NCI-H69 (cell line): ENCODE data around the gene HIVEP1.

Source experiments
- DNase-seq: peaks from one replicate; lab custom pipeline; 2025; lab: John Stamatoyannopoulos, UW

Gene HIVEP1

DNA sequence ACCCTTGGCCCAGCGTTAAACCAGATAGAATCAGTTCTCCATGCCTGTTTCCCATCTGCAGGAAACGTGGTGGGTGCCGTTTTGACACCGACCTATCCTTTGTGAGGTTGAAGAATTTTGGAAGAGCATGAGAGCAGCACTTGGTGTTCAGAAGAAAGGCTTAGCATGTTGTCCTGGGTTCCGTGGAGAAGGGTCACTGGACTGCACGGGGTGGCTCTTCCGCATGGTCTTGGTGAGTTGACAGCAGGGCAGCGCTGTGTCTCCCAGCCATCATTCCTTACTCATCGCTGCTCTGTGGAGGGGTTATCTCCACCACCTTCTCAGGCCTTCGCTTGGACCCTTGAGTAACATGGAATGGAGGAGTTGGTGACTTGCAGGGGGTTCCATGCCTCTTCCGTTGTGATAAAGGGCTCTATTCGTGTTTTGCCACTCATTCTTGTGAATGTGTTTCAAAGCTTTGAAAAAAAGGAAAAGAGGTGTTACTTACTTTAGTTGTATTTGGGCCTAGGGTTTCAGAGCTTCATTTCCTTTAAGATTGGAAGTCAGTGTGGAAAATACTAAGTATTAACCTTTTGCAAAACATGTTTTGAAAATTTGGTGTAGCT lies 8.2 kb downstream of the HIVEP1 start:
- DNase-seq: no peak

DNA sequence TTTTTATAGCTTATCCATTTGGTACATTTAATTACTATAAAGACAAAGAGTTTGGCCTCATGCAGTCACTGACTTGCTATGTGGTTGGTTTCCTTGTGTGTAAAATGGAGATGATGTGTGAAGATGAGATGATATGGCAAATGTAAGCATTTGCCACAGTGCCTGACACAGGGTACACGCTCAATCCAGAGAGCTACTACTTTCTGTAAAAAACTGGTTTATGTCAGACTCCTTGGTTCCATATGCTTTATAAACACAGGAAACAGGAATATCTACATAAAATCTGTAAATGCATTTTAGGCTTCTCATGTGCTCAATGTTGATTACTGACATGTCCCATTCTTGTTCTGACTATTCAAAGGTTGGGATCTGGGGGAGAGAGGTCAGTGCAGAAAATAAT lies 10.4 kb downstream of the HIVEP1 start:
- no peak for DNase-seq

DNA sequence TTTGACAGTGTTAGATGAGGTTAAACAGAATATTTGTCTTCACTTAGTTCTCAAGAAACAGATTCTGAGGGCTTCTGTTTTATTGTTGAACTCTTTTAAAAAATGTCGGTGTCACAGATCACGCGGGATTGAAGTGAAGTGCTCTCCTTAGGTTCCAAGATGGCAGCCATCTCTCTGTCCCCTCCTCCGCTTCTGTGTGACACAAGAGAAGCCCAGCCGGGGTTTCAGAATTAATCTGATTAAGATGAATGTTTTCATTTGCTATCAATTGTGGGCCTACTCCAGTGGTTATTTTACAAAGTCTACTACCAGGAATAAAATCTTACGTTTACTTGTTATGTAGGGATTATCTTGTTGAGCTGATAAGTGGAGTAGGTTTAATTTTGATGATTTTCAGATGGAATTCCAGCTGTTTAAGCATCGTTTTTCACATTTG lies 10.9 kb downstream of the HIVEP1 start:
- no peak for DNase-seq

DNA sequence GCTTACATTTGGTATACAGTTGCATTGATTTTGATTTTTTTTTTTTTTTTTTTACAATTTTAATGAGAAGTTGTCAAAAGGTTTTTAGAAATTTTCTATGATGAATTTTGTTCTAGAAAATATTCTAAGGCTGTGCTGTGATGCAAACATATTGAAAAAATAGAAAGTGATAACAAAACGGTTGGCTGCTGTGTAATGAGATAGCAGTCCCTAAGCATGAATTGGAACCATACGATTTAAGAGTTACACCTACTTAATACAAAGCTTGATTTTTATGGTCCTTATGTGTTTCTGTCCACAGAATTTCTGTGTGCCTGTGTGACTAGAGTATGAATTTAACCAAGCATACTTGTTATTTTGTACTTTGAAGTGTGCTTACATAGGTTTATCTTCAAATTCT lies 12.1 kb downstream of the HIVEP1 start:
- DNase-seq: no peak

DNA sequence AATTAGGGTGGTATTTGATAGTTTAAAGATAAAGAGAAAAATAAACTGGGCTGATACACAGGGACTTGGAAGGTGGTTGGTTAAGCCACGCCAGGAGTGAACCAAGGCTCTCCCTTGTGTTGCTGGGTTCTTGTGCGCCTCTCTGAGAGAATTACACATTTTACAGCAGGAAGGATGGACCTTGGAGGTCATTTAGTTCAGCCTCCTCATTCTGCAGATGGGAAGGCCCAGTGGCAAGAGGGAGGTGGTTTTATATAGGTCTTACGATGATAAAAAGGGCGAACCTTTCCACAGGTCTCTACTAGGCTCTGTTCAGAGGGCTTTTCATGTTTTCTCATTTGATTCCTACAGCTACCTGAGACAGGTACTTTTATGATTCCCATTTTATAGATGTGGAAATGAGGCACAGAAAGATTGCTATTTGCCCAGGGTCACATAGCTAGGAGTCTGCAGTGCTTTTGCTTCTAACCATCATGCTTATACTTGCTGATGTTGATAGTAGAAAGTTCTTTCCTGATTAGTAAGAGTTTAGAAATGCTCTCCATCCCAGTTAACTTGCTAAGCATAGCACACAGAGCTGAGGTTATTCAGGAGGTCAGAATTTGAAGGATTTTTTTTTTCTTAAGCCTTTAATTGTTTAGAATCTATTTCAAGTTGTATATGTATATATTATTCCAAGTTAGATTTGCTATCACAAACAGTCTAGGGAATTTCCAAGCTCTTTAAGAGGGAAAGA lies 12.8 kb downstream of the HIVEP1 start:
- no peak for DNase-seq

DNA sequence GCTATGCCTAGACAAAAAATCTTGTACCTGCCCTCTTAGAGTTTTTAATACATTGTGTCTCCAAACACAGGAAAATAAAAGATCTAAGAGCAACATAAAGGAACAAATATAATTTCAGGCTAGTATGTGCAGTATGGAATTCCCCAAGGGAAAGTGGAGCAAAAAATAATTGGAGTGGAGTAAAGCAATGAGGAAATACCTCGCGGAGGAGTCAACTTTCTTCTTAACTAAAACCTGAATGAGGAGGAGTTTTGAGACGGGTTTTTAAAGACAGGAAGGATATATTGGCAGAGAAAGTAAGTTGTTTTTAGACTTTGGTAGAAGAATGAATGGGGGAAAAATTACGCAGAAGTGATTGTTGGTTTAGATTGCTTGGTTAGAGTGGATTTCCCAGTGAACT lies 14.0 kb downstream of the HIVEP1 start:
- no peak for DNase-seq

DNA sequence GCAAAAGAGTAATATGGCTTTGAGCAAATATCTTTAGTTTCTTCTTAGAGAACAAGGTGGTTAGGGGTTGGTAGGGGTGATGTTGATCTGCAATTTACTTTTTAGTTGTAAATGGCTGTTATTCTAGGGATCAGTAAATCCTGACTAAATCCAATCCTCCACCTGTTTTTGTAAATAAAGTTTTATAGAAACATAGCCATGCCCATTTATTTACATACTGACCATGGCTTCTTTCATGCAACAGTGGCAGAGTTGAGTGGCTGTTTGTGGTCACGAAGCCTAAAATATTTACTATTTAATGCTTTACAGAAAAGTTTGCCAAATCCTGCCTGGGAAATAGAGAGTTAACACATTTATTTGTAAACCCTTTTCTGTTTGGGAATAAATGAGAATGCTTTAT lies 14.7 kb downstream of the HIVEP1 start:
- no peak for DNase-seq

DNA sequence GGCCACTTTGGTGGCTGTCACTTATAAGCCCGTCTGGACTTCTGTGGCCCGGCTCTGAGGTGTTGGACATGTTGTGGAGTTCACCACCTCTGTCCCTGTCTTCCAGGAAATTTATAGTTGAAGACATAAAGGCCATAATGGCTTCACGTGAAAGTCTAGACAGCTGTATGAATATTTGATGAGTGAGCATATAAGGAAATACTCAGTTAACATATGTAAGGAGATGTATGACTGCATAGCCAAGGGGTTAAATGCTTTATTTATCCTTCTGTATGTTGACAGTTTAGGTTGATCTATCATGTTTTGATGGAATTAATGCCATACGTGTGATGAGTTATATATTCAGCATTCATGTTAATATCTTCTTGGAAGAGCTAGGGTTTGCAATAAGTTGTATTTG lies 16.1 kb downstream of the HIVEP1 start:
- no peak for DNase-seq

DNA sequence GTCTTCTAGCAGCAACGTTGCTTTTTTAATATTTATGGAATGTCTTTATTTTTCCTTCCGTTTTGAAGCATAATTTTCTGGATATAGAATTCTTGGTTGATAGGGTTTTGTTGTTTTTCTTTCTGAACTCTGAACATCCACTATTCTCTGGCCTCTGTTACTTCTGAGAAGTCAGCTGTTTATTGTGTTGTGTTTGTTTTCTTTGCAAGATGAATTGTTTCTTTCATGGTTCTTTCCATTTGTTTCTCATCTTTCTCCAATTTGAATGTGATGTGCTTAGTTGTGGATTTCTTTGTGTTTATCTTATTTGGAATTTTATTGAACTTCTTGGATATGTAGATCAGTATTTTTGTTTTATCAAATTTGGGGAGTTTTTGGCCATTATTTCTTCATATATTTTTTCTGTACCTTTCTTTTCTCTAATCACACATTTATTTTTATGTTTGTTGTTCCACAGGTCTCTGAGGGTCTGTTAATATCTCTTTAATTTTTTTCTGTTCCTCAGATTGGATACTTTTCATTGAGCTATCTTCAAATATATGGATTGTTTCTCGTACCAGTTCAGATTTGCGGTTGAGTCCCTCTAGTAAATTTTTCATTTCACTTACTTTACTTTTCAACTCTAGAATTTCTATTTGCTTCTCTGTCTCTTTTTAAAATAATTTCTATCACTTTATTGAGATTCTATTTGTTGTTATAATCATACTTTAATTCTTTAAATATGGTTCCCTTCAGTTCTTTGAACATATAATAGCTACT lies 18.0 kb downstream of the HIVEP1 start:
- DNase-seq: no peak

DNA sequence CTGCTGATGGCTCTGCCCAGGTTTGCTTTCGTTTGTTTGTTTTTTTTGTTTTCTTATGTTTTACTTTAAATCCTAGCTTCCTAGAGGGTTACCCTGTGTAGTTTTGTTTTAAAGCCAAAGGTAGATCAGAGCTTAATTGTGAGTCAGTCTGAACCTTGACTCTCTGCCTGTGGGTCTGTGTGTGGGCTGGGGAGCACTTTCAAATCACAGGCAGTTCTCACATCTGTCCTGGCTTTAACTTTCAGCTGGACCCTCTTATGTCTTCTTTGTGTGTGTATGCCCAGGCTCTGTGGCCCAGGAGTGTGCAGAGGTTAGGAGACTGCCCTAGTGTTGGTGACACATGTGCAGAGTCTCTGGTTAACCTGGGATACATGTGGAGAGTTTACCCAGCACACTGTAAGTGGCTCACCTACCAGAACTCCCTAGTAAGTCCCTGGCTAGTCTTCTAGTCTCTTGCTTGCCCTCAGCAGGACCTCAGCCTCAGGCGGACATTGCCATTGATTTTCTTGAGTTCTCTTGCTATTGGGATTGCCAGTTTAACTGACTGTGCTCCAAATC lies 19.0 kb downstream of the HIVEP1 start:
- no peak for DNase-seq

DNA sequence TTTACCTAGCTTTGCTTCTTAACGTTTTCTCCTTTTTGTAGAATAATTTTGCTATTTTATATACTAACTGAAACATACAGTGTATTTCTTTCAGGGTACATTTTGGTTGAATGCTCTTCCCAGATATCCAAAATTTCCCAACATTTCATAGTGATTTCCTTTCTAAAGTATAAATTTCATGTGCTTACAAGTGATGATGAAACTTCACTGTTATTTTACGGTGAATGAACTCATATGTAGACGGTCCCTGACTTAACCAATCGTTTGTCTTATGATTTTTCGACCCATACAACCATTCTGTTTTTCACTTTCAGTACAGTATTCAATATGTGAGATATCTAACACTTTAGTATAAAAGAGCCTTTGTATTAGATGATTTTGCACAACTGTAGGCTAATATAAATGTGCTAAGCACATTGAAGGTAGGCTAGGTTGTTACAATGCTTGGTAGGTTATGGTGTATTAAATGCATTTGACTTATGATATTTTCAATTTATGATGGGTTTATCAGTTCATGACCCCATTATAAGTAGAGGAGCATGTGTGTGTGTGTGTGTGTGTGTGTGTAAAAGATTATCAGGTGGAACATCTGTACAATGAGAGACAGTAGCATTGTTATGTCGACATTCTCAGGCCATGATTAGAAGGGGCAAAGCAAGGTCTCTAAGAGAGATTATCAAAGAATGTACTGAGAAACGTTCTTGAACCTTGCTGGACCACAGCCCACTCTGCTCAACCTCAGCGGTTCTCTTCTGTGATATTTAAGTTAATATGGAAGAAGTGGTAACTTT lies 20.9 kb downstream of the HIVEP1 start:
- DNase-seq: no peak

DNA sequence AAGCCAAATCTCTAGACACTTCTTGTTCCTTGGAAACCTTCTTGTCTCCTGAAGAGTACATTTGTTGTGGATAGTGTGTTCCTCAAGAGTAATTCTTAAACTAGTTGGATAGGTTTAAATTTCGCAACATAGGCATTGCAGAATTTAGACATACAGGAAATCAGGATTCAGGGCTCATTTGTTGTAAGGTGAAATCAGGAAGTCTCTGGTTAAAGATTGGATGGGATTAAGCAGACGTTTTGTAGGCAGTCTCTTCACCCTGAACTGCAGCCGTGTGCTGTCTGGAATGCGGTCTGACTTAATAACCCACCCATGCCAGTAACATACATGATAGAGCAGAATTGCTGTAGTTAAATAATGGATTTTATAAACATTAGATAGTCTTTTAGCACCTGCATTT lies 21.7 kb downstream of the HIVEP1 start:
- DNase-seq: no peak

DNA sequence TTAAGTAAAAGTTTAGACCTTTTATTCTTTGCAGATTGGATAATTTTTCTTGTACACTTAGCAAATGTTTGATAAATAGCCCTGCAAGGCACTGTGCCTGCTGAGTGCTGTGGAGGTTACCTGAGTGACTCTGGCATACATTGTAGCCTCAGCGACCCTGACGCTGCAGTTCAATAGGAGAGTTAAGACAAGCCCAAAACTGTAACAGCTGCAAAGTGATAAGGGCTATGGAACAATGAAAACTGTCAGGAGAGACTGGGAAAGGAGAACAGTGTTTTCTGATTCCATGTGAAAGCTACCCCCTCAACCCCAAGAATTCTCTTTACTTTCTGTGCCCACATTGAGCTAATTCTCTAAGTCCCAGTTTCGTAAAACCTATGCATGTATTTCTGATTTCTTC lies 22.2 kb downstream of the HIVEP1 start:
- DNase-seq: no peak

DNA sequence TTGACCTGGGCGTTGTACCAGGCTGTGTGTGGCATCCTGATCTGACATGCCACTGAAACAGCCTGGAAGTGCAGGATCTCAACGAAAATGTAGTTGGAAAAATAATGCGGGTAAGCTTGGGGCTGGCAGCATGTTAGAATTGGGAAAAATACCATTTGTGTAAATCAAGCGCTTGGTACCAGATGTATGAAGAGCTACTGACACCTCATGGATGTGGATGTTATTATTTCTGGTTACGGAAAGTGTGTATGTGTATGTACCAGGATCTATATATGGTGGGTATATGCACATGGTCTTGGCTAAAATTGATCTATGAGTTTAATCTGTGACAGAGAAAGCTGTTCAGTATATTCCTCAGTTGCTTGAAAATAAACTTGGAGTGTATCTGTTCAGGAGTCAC lies 22.7 kb downstream of the HIVEP1 start:
- no peak for DNase-seq

DNA sequence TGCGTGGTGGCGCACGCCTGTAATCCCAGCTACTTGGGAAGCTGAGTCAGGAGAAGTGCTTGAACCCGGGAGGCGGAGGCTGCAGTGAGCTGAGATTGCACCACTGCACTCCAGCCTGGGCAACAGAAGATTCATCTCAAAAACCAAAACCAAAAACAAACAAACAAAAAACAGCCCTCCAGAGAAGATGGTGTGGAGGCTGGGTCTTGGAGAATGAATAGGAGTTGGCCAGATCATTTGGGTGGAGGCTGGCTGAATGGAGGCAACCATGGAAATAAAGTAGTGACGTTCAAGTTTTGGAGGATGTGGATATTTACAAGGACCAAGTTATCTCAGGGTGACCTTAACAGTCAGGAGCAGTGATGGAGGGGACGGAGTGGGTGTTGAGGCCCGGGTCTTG lies 24.7 kb downstream of the HIVEP1 start:
- no peak for DNase-seq

DNA sequence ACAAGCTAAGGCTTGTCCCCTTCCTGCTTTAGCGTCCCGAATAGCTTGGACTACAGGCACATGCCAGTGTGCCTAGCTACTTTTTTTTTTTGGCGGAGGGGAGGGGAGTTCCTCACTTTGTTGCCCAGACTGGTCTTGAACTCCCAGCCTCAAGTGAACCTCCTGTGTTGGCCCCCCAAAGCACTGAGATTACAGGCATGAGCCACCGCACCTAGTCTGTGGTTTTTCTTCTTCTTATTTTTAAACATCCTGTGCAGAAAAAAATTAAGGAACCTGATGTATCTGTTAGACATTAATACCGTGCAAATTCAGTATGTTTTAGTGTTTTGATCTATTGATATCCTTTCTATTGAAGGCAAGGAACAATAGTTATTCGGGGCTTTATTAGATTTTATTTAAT lies 25.7 kb downstream of the HIVEP1 start:
- no peak for DNase-seq

DNA sequence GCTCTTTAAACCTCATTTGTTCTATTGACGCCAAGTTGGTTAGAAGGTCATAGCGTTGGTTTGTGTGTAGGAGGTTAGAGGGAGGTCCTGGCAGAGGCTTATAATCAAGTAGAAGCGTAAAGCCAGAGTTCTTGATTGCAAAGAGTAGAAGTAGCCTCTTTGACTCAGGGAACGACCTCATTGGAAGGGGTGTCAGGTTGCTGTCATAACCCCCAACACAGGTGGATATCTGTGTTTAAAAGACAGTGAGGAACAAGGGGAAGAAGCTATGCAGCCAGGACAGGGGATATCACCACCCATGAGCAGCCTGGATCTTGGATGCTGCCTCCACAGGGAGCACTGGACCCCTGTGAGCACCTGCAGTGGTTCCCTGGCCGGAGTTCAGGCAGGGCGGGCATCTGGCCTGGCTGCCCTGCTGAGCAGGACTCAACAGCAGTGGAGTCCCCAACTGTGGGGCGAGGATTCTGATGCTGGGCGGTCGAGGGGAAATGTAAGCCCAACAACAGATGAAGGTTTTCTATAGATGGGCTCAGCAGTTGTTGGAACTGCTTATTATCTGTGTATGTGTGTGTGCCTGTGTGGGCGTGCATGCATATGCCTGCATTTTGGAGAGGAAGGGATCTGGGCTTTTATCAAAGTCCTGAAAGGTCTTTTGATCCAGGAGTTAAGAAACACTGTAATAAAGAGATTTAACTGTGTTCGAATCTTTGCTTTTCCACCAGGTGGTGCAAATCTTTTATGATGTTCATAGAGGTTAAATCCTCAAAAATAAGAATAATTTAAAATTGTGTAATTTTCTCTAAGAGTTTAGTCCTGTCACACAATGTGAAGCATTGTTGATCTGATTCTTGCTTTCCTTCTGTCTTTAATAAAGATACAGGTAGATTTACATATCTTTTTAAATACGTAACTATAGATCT lies 27.7 kb downstream of the HIVEP1 start:
- DNase-seq: peak; percentile 22

DNA sequence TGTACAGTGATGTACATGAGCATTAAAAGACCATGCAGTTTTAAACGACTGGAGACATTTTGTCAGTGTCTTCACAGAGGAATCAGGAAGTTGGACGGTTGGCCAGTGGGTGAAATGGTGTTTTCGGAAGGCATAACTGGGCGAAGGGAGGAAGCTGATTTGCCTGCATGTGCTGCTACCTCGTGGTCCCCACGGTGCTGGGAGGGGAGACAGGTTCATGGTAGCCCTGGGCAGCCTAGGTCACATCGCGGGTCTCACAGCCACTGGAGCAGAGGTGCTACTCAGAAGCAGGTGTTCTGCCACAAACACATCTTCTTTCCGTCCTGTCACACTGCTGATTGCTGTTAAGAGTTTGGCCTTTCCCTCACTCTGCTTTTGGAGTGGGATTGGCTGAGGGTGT lies 35.2 kb downstream of the HIVEP1 start:
- DNase-seq: no peak

DNA sequence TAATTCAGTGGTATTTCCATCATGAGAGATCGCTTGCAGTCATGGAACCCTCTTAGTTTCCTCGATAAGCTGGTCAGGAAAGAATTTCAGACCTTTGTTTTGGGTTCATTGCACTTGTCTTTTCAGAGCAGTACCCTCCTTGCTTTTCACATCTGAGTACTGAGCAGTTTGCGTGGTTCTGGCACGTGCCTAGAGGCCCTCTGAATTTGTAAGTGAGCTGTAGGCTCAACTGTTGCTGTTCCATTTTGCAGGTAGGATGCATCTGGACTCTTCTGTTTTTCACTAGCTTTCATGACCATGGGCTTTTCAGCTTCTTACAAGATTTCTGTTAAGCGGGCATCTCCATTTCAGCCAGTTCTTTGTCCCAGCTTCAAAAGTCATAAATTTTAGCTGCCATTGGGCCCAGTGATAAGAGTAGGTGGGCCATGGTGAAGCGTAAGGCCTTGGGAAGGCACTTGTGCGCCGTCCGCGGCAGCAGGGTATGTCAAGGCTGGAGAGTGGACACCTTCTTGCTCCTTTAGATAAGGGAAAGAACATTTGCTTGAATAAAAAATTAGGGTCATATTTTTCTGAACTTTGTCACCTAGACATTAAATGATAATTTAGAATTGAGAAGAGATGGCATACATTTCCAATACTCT lies 35.8 kb downstream of the HIVEP1 start:
- no peak for DNase-seq

DNA sequence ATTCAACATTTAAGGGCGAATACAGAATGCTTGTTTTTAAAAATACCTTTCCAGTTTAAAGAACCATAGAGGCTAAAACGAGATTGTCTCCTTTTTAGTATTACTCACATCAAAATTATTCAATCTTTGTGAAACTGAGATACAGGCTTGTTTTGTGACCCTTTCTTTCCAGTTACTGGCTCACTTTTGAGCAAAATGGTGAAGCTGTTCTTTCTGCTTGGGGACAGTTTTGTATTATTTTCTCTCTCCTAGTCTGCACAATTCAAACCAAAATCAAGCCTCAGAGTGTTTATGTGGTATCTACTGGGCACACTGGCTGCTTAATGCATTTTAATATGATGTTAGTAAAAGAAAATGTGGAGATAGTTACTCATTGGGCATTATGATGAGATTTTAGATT lies 36.5 kb downstream of the HIVEP1 start:
- DNase-seq: no peak

DNA sequence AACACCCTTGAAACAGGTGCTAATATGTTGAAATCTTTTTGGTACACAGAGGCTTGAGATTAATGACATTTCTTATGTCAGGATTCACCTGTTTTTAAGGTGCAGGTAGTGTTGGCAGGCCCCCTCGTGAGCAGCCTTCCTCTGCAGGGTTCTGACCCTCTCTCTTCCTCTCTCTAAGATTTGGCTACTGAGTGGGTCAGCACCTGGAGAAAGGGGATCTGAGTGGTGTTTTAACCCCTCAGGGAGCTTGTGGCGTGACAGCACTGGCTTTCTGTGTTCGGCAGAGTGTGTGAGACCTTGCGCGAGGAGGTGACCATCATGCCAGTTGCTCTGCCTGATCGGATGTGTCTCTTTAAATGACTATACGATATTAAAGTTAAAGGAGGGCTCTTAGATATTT lies 37.1 kb downstream of the HIVEP1 start:
- no peak for DNase-seq
